ENCODE results near the gene ST3GAL2. TPM values are rescaled to one million over a fixed set of nuclear protein-coding genes. Genes with fewer than 3 reads are reported as not detected.

ST3GAL2 gene
- total RNA-seq, 1 experiment from 2014 or later = 45.9 TPM

DNA sequence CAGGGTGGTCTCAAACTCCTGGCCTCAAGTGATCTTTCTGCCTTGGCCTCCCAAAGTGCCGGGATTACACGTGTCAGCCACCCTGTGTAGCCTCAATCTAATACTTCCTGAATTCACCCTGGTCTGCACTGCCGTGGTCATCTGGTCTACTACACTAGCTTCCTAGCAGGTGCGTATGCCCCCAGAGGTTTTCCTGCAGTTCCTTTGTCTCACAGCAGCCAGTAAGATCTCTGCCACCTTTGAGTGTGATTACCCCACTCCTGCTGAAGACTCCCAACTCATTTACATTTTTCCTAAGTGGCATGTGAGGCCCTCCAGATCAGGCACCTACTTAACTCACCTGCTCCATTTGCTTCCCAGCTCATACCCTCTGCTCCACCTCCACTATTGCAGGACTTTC lies 97.3 kb downstream of the ST3GAL2 start:
- no peaks in the 10 kb centered on the region for H3K79me1 ChIP-seq (ENCODE audit: insufficient read depth, low read depth, low read length, poor library complexity, severe bottlenecking)
- Mint-ChIP-seq H3K4me1 (peaks cover 20 to 29% of the 10 kb centered on the region in 2 experiments), H3K27me3 (ENCODE audit: low read depth) (no peaks in the 10 kb centered on the region), H3K9me3 (no peaks in the 10 kb centered on the region), H3K36me3 (ENCODE audit: insufficient read depth in 1 of 3, low read depth in 3 of 3) (peaks cover 0 to 5% (median under 1%) of the 10 kb centered on the region in 3 experiments; a peak in 3 of 7 replicates), H3K4me3 (peak overlapping the region in 1 of 2 experiments; percentile 21; a peak in 2 of 5 replicates), H3K27ac (peak overlapping the region in 2 of 3 experiments; percentile 44 to 86; a peak in 3 of 7 replicates)
- H3K79me2 ChIP-seq (ENCODE audit: insufficient read depth, low read length) = no peaks in the 10 kb centered on the region
- H3K56ac ChIP-seq (ENCODE audit: insufficient read length, low read depth, low read length) = no peak overlapping the region
- H3K27me3 ChIP-seq (ENCODE audit: insufficient read depth, low read length) = no peaks in the 10 kb centered on the region
- no peak overlapping the region for H4K5ac ChIP-seq (ENCODE audit: insufficient read length, low read depth, low read length)
- H4K91ac ChIP-seq (ENCODE audit: insufficient read length, low read depth, low read length) = no peak overlapping the region
- H2BK5ac ChIP-seq (ENCODE audit: insufficient read length, low read length) = no peak overlapping the region
- H2BK120ac ChIP-seq (ENCODE audit: low read depth, low read length, poor library complexity, severe bottlenecking) = no peak overlapping the region
- H3K14ac ChIP-seq (ENCODE audit: insufficient read depth, low read length) = no peak overlapping the region
- H4K20me1 ChIP-seq (ENCODE audit: control insufficient read depth, insufficient read depth, insufficient read length) = no peaks in the 10 kb centered on the region
- H3K4me2 ChIP-seq (ENCODE audit: insufficient read depth, insufficient read length, low read length) = no peak overlapping the region
- H3K4ac ChIP-seq (ENCODE audit: low read depth, low read length) = no peak overlapping the region
- H3K18ac ChIP-seq (ENCODE audit: insufficient read length, low read depth, low read length) = no peak overlapping the region
- TF ChIP-seq, protein P1, sequence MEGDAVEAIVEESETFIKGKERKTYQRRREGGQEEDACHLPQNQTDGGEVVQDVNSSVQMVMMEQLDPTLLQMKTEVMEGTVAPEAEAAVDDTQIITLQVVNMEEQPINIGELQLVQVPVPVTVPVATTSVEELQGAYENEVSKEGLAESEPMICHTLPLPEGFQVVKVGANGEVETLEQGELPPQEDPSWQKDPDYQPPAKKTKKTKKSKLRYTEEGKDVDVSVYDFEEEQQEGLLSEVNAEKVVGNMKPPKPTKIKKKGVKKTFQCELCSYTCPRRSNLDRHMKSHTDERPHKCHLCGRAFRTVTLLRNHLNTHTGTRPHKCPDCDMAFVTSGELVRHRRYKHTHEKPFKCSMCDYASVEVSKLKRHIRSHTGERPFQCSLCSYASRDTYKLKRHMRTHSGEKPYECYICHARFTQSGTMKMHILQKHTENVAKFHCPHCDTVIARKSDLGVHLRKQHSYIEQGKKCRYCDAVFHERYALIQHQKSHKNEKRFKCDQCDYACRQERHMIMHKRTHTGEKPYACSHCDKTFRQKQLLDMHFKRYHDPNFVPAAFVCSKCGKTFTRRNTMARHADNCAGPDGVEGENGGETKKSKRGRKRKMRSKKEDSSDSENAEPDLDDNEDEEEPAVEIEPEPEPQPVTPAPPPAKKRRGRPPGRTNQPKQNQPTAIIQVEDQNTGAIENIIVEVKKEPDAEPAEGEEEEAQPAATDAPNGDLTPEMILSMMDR (conservative IDR thresholded peaks at IDR 0.05) = no peak
- no CpG with 5 or more reads among the region's 4 CpGs for WGBS (ENCODE audit: extremely low coverage, insufficient read length, low lambda C conversion rate)
- no peak overlapping the region for H3K27ac ChIP-seq (ENCODE audit: insufficient read length, low read depth, low read length)
- H3K23ac ChIP-seq (ENCODE audit: insufficient read length, low read depth, low read length) = no peak overlapping the region
- H2BK12ac ChIP-seq (ENCODE audit: insufficient read length, low read depth, low read length) = no peak overlapping the region
- H2BK15ac ChIP-seq (ENCODE audit: low read depth, low read length) = no peak overlapping the region
- no peak overlapping the region for H2AK5ac ChIP-seq (ENCODE audit: insufficient read length, low read length)
- no peak overlapping the region for H2AFZ ChIP-seq (ENCODE audit: low read length)
- H2BK20ac ChIP-seq (ENCODE audit: low read depth, low read length, poor library complexity, severe bottlenecking) = no peak overlapping the region
- no peak overlapping the region for H4K8ac ChIP-seq (replicated peaks; ENCODE audit: insufficient read length, low read depth, low read length)
- peaks cover 3% of the 10 kb centered on the region for H3K23me2 ChIP-seq (ENCODE audit: insufficient read length, low read depth, low read length, poor library complexity, severe bottlenecking)
- H3K9me3 ChIP-seq (ENCODE audit: control insufficient read depth, low read depth, low read length) = no peaks in the 10 kb centered on the region
- H3K4me1 ChIP-seq (ENCODE audit: insufficient read depth, low read length) = no peaks in the 10 kb centered on the region
- no peak overlapping the region for H3T11ph ChIP-seq (ENCODE audit: low read length)
- H3K9ac ChIP-seq (ENCODE audit: extremely low read depth, insufficient read length, low read length) = no peak overlapping the region
- peak; percentile 38 for DNase-seq
